GM12872 (cell line): Measurements from ENCODE around the gene RIPOR3.

ENCODE experiments used
- TF ChIP-seq, protein P1 (sequence below): IDR thresholded peaks from 3 replicates; pipeline ENCODE4 v1.5.1; 2011; ENCODE audit warnings: low read depth, mild to moderate bottlenecking, low read length, moderate library complexity; ENCODE audit not compliant: insufficient read depth

The RIPOR3 gene

DNA sequence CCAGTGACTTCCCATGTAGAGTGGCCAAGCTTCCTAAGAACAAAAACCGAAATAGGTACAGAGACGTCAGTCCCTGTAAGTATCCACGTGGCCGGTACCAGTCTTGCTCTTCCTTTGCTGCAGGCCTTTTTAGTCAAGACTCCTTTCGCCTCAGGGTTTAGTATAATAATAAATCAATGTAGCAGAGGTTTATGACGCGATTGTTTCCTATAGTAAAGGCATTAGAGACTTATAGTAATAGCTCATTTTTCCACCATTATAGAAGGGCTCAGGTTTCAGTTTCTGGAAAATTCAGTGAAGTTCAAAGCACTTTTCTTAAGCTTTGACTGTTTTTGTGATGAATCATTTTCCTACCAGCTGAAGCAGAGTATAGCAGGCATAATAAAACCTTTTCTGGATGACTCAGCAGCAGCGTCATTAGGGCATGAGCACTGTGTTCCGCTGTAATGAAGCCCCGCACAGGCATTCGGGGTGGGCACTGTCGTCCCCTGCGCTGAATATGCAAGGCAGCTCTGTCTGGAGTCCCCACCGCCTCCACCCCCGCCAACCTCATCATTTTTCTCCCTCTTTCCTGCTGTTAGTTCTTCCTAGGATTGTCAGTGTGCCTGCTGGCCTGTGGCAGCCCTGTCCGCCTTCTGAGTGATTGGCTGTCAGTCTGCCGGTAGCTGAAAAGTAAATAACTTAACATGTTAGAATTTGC, 129.8 kb downstream of the RIPOR3 start:
- TF ChIP-seq, protein P1, sequence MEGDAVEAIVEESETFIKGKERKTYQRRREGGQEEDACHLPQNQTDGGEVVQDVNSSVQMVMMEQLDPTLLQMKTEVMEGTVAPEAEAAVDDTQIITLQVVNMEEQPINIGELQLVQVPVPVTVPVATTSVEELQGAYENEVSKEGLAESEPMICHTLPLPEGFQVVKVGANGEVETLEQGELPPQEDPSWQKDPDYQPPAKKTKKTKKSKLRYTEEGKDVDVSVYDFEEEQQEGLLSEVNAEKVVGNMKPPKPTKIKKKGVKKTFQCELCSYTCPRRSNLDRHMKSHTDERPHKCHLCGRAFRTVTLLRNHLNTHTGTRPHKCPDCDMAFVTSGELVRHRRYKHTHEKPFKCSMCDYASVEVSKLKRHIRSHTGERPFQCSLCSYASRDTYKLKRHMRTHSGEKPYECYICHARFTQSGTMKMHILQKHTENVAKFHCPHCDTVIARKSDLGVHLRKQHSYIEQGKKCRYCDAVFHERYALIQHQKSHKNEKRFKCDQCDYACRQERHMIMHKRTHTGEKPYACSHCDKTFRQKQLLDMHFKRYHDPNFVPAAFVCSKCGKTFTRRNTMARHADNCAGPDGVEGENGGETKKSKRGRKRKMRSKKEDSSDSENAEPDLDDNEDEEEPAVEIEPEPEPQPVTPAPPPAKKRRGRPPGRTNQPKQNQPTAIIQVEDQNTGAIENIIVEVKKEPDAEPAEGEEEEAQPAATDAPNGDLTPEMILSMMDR: no peak

DNA sequence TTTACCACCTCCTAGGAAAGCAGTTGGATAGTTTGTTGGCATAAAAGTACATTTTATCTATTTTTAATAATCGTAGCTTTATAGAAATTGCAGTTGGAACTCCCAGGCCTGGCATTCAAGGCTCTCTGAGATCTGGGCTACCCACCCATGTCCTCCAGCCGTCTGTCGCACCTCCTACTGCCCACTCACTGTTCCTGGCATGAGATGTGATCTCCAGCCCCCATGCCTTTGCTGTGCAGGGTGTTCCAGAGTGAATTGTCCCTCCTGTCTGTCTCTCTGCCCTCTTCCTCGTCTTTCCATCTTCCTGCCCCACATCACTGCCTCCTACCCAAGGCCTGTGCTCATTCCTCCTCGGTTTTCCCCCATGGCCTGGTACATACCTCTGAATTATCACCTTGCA, 130.5 kb downstream of the RIPOR3 start:
- TF ChIP-seq, protein P1: no peak

GRCh38 chr20:50559856-50560638, 131.3 kb downstream of the RIPOR3 start:
- TF ChIP-seq, protein P1: no peak

- TF ChIP-seq, protein P1: no peak
These were observed 132.2 kb downstream of the RIPOR3 start for GRCh38 chr20:50559149-50559548.

DNA sequence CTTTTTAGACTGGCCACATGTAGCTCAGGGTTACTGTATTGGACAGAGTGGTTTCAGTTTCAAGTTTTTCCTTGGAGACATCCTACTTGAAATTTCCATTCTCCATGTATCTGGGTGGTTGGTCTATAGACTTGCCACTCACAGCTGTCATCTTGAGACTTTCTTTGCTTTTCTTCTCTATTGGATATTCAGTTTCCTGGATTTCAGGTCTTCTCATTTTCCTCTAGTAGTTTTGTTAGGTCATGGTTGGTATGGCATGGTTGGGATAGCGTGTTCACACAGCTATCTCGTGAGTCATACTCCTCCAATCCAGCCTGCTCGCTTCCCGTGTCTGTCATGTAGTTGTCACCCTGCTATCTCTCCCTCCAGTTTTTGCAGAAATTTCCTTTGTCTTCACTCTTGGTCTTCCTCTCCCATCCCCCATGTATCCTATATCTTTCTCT, 132.8 kb downstream of the RIPOR3 start:
- TF ChIP-seq, protein P1: no peak

- TF ChIP-seq, protein P1: no peak
These were observed 133.7 kb downstream of the RIPOR3 start for GRCh38 chr20:50557549-50558134.

- TF ChIP-seq, protein P1: no peak
These were observed 135.7 kb downstream of the RIPOR3 start for GRCh38 chr20:50555662-50556061.
